ENCODE measurements around the gene CUL1.
A peak's percentile ranks its signal among the peaks of the same experiment; 100 is the strongest.

Gene CUL1

DNA sequence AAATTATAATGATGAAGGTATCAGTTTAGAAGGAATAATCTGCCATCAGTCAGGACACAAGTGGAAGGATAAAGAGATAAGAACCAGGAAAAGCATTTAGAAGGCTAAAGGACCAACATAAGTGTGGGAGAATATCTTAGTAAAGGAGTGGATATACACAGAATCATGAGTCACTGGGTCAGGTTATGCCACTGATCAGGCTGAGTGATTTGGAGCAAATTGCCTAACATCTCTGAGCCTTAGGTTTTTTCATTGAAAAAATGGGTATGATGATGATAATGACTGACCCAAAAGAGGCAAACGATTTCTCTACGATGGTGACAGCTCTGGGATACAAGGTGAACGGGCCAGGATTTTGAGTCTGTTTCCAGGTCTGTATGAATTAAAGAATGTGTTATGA is 2.8 kb upstream of the CUL1 start:
- H3K4me3 ChIP-seq (ENCODE audit: low read length), result no peak overlapping the region
- TF ChIP-seq, protein P1, sequence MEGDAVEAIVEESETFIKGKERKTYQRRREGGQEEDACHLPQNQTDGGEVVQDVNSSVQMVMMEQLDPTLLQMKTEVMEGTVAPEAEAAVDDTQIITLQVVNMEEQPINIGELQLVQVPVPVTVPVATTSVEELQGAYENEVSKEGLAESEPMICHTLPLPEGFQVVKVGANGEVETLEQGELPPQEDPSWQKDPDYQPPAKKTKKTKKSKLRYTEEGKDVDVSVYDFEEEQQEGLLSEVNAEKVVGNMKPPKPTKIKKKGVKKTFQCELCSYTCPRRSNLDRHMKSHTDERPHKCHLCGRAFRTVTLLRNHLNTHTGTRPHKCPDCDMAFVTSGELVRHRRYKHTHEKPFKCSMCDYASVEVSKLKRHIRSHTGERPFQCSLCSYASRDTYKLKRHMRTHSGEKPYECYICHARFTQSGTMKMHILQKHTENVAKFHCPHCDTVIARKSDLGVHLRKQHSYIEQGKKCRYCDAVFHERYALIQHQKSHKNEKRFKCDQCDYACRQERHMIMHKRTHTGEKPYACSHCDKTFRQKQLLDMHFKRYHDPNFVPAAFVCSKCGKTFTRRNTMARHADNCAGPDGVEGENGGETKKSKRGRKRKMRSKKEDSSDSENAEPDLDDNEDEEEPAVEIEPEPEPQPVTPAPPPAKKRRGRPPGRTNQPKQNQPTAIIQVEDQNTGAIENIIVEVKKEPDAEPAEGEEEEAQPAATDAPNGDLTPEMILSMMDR (conservative IDR thresholded peaks at IDR 0.05; ENCODE audit: low read length), result no peak
- DNase-seq (ENCODE audit: low read depth), result no peak

DNA sequence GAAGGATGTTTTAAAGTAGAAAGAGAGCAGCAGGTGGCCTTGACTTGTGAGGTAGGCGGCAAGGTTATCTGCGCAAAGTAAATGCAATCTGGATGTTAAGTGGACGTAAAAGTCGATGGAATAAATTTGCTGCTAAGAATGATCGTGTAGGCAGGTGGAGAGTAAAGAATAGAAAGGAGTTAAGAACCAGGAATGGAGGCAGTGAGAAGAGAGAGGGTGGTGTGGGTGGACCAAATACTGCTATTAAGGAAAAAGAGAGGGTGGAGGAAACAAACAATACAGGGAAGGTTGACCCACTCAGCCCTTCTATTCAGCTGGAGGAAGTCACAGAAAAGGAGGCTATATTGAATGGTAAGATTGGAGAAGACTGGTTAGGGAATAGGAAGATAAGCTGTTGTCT is 1.9 kb upstream of the CUL1 start:
- H3K4me3 ChIP-seq (ENCODE audit: low read length), result no peak overlapping the region
- TF ChIP-seq, protein P1 (conservative IDR thresholded peaks at IDR 0.05; ENCODE audit: low read length), result no peak
- DNase-seq (ENCODE audit: low read depth), result no peak

DNA sequence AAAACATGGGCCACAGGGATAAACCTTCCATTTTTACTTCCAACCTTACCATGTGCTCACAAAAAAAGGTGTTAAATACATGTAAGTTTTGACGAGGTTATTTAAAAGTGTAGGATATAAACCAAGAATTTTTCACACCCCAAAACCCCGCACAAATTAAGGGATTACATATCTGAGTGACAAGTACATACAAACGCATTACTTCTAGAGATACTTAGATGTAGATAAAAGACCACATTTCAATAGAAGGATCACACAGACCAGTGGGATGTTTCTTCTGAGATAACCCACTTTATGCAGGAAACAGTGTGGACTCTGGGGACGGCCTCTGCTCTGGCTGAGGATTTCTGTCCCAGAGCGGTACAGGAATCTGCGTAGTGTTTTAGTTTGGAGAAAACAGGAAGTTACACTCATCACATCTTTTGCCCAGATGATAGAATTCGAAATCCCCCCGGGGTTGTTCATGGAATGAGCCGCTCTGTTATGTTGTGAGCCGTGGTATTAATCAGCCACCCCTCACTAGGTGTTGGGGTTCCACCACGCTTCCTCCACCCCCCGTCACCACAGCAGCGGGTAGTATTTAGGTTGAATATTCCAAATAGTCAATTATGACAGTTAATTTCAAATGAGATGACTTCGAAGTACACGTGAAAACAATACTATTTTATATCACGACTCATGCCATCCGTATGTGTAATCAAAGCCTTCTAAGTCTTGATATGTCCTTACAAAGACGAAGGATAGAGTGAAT is 1.3 kb upstream of the CUL1 start:
- peak overlapping the region; percentile 74 for H3K4me3 ChIP-seq (ENCODE audit: low read length)
- peak; percentile 73 for DNase-seq (ENCODE audit: low read depth)
- TF ChIP-seq, protein P1 (conservative IDR thresholded peaks at IDR 0.05; ENCODE audit: low read length), result no peak

DNA sequence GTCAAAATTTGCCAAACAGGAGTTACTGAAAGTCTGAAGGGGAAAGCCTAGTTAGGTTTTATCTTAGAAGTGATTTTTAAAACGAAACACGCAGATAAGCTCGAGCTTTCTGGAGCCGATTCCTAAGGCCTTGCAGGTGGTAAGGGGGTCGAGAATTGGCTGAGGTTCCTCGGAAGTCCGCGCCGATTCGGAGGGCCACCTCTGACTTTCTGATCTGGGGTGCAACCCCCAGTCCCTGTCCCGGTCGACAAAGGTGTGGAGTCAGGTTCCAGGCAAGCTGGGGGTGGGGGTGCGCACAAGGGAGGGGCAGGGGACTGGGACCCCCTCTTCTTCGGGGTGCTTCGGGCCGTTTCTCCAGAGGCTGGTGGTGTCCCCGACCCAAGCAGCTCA is 701 bp upstream of the CUL1 start:
- TF ChIP-seq, protein P1 (conservative IDR thresholded peaks at IDR 0.05; ENCODE audit: low read length), result no peak
- peak overlapping the region; percentile 74 for H3K4me3 ChIP-seq (ENCODE audit: low read length)
- no peak for DNase-seq (ENCODE audit: low read depth)

DNA sequence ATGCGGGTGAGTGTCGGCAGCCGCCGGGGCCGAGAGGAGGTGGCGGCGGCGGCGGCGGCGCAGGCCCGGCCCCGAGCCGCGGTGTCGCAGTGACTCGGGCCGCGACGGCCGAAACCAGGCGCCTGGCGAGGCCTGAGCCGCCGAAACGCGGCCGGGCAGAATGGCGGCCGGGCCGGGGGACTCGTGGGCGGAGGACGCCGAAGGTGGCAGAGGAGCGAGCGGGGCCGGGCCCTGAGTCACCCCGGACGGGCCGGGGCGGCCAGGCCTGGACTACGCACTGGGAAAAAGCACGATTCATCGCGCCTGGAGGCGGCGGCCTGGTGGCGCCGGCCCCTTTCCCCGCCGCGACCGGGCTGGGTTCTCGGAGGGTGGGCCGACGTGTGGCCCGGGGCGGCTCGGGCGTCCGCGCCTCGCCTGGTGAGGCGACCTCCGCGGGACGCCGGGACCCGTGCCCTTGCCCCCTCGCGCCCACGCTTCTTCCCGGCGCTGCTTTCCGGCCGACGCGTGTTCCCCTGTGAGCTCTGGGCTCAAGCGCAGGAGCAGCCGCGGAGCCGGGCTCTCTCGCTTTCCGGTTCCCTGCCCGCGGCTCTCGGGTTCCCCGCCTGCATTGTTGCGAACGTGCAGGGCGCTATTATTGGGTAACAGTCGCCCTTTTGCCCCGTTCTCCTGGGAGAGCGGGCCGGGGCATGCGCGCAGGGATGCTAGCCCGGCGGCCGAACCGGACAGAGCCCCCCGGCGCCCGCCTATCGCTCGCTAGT is 500 bp downstream of the CUL1 start:
- TF ChIP-seq, protein P1 (conservative IDR thresholded peaks at IDR 0.05; ENCODE audit: low read length), result no peak
- peak; percentile 54 for DNase-seq (ENCODE audit: low read depth)

DNA sequence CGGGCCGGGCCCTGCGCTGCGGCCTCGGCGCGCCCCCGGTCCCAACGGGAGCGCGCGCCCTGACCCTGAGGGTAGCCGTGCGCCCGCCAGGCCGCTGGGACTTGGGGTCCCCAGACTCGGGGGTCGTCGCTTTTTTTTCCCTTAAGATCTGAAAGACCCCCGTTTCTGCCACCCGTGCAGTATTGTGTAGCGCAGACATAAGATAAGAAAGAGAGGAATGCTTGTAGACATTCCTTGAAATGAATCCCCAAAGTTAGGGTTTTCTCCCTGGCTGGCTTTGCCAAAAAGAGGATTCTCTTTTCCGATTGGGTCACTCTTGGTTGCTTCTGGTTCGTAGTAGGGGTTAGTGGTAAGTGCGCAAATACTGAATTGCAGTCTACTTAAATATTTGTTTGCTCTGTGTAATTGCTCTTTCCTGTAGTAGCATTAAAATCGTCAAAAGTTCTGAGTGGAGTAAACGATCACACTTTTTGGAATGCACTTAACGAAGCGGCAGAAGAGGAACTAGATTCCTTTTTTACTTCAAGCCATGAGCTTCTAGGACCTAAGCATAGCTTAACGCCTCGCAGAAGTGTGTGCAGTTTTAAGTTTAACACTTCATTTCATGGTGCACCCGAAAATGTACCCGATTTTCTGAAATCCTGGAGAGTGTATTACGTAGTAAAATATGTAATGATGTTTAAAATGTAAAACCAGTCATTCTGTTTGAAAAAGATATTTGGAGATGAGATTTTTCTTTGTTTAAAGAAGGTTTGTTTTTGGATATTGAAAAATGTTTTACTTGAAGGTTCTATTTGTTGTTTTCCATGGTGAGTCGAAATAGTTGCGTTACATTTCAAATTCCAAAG is 1.3 kb downstream of the CUL1 start:
- TF ChIP-seq, protein P1 (conservative IDR thresholded peaks at IDR 0.05; ENCODE audit: low read length), result no peak
- DNase-seq (ENCODE audit: low read depth), result peak; percentile 56
- H3K4me3 ChIP-seq (ENCODE audit: low read length), result peak overlapping the region; percentile 74

More for the DNA sequence above, 500 bp downstream of the CUL1 start:
- H3K4me3 ChIP-seq (ENCODE audit: low read length), result peak overlapping the region; percentile 74
